Measurements from ENCODE around the gene PPP1R37. TPM values are rescaled to one million over a fixed set of nuclear protein-coding genes. Genes with fewer than 3 reads are reported as not detected.

The PPP1R37 gene
- total RNA-seq, 1 experiment from 2014 or later = 11.8 TPM

DNA sequence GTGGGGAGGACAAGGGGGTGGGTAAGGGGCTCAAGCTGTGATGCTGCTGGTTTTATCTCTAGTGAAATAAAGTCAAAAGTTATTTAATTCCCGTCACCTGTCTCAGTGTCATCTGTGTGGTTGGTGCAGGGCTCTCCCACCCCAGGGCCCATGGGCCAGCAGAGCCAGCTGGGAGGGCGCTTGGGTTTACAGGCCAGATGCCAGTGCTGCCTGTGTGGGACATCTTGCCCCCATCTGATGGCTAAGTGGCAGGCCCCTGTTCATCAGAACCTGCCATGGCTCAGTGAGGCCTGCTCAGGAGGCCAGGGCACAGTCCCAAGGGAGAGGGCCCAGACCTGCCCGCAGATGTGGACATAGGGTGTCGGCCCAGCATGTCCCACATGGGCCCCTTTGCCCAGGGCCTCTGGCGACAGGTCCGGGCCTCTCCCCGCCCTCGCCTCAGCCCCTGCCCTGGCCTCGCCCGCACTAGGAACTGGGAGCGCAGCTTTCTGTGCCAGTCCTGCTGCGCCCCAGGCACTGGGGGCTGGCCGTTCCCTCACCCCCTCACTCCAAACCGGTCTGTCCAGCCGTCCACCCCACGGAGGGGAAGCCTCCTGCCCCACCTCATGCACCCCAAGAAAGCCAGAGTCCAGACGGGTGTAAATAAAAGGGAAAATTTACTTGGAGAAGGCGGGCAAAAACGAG, 22.0 kb upstream of the PPP1R37 start:
- no peak for DNase-seq (ENCODE audit: extremely low read depth, low read depth)

DNA sequence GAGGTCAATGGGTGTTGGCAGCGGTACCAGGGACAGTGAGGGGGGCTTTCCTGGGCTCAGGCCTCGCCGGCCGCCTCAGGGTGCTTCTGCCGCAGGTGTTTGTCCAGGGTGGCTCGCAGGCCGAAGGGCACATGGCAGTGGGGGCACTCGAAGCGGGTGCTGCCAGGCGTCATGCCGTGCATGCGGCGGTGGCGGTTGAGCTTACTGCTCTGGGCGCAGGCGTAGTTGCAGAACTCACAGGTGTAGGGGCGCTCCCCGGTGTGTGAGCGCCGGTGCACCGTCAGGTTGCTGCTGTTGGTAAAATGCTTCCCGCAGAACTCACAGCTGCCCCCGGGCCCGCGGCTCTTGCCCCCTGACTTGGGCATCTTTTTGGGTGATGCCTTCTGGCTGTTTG, 21.4 kb upstream of the PPP1R37 start:
- no peak for DNase-seq (ENCODE audit: extremely low read depth, low read depth)

DNA sequence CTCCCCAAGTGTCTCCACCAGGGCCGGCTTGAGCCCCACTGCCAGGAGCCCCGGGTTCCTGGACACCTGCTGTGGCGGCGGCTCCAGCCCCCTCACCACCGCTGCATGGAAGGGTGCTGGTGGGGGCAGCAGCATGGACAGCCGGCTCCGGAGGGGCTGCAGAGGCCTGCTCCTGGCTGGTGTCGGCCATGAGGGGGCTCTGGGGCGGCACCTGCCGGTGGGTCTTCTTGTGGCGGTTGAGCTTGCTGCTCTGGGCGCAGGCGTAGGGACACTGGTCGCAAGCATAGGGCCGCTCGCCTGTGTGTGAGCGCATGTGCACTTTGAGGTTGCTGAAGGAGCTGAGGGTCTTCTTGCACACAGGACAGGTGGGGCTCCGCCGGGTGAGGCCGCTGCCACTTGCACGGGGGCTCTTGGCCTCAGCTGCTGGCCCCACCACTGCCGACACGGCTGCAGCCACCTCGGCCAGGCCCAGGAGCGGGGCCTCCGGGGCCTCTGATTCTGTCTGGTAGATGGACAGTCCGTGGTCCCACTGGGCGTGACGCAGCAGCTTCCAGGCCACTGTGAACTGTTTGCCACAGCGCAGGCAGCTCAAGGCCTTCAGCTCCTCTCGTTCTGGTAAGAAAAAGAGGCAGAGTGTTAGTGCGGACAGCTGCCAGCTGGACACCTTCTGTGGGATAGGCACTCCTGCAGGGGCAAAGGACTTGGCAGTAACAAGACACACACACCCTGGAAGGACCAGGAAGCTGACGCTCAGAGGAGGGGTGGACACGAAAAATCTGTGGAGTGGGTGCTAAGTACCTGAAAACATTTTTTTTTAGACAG, 20.8 kb upstream of the PPP1R37 start:
- DNase-seq (ENCODE audit: extremely low read depth, low read depth) = no peak

DNA sequence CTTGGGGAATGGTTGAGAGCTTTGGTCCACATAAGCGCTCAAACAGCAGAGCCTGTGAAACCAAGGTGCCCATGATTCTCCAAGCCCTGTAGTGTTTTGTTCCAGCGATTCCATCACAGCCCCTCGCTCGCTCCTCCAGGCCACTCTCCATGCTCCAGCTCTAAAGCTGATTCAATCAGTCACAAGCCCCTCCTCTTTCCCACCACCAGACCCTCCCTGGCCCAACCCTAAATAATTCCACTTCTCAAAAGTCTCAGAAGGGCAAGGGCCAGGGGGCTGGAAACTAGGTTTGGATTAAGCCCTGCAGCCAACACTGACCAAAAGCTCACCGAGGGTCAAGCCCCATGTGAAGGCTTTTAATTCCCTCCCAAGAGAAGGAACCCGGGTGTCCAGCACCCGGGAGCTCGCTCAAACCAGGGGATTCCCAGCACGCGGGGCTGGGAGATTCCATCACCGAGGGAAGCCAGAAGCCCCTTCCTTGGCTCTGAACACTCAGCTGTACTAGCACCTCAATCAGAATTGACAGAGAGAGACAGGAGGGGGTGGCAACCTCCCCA, 18.2 kb upstream of the PPP1R37 start:
- DNase-seq (ENCODE audit: extremely low read depth, low read depth) = no peak

DNA sequence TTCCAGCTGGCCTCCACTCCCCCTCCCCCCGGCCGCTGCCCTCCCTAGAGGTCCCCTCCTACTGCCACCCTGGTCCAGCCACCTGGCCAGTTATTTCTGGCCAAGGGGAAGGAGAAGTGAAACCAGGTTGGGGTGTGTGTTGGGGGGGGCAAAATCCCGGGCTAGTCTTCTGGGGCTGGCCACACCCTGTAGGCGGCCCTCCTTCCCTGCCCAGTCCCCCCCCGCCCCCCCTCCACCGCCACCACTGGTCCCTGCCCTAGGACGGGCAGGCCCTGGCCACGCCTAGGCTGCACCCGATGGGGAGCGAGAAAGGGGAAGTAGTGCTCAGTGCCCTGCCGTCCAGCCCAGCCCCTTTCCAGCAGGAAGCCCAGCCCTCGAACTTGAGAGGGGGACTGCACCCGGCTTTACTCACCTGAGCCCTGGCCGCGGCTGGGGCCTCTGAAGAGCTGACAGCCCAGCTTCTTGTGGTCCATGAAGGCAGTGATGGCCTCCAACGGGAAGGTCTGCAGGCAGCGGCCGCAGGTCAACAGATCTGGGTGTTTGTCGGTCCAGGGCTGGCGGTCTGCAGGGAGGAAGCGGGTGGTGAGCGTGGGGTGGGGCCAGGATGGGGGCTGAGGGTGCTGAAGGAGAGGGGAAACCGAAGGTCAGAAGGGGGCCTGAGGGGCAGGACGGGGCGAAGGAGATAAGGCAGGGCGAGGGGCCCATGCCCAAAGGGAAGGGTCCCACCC, 17.5 kb upstream of the PPP1R37 start:
- DNase-seq (ENCODE audit: extremely low read depth, low read depth) = no peak

DNA sequence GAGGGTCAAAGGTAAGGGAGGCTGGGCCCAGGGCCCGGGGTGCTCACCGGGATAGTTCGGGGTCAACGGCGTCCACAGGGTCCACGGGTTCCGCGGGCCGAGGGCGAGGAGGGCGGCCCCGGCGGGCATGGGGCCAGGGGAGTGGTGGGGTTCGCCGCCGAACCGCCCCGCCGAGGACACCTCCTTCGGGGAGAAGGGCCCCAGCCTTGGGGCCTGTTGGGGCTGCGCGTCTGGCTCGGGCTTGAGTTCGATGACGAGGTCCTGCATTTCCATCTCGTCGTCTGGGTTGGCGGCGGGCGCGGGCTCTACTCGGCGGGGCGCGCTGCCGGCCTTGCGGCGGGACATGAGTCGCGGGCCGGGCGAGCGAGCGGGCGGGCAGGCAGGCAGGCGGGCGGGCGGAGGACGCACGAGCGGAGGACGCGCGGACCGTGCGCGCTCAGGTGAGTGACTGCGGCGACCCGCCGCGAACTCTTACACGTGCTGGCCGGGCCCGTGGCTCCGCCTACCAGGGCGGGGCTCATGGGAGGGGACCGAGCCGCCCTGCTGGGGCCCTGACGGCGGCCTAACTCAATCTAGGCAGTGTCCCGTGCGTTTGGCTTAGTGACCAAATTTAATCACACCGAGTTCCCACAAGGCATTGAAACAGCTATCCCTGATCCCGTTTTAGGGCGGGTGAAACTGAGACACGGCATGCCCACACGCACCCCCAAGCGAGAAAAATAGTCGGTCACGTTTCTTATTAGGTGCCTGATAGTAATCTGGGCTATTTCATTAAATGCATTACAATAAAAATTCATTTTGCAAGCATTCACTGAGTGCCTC, 16.7 kb upstream of the PPP1R37 start, which contains the start of gene ZNF296:
ZNF296 (minus strand) TSS at position 450 of the 822 bp plus-strand sequence; CDS start at position 345, 105 bp downstream.
- DNase-seq (ENCODE audit: extremely low read depth, low read depth) = peak; percentile 41

DNA sequence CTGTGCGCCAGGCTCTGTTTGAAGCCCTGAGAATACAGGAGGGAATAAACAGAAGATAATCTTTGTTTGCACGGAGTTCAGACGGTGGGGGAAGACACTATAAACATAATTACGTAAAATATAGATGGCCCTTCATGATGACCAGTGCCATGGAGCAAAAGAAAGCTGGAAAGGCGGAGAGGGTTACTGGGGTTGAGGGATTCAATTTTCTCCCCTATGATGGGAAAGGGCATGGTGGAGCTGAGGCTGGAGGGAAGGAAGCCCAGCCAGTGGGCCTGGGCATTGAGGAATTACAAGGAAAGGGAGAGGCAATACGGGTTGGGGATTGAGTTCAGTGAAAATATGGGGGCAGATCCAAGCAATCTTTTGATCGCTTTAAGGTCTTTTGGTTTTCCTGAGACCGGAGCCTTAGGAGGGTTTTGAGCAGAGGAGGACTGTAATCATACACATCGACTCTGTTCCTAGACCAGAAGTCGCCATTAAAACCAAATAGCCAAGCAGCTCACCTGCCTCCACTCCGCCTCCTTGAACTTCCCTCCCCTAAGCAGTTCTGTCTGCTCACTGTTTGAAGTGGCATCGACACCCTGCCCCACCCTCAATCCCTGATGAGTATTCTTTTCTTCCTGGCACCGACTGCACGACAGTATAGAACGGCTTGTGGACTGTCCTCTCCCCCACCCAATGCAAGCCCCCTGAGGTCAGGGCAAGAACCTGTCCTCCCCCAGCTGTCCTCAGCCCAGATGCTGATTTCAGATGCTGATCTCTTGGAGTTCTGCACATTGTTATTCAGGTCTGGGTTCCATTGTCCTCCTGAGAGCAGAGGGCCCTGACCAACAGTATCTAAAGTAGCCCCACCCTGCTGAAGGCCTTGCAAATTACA, 15.9 kb upstream of the PPP1R37 start:
- DNase-seq (ENCODE audit: extremely low read depth, low read depth) = no peak

DNA sequence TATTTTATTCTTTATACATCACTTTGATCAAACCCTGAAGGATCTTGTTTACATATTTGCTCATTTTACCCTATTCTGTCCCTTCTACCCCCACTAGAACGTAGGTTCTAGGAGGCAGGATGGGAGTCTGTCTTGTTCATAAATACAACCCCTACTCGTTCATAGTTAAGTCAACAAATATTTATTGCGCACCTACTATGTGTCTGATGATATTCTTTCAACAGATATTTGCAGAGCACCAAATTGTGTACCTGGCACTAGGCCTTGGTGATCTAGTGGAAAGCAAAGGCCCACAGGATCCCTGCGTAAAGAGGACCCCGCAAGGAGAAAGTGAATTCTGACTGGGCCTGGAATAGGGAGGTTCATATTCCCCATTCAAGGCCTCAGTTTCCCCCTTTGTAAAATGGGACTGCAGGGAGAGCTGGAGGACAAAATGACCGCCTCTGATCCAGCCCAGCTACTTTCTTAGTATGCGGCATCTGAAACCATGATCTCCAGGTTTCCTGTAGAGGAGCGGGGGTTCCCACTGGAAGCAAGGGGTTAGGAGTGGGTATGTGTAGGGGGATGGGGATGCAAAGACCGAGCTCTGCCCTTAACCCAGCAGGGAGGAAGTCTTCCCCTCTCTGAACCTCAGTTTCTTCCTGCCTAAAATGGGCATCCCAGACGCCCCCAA, 14.5 kb upstream of the PPP1R37 start:
- no peak for DNase-seq (ENCODE audit: extremely low read depth, low read depth)

DNA sequence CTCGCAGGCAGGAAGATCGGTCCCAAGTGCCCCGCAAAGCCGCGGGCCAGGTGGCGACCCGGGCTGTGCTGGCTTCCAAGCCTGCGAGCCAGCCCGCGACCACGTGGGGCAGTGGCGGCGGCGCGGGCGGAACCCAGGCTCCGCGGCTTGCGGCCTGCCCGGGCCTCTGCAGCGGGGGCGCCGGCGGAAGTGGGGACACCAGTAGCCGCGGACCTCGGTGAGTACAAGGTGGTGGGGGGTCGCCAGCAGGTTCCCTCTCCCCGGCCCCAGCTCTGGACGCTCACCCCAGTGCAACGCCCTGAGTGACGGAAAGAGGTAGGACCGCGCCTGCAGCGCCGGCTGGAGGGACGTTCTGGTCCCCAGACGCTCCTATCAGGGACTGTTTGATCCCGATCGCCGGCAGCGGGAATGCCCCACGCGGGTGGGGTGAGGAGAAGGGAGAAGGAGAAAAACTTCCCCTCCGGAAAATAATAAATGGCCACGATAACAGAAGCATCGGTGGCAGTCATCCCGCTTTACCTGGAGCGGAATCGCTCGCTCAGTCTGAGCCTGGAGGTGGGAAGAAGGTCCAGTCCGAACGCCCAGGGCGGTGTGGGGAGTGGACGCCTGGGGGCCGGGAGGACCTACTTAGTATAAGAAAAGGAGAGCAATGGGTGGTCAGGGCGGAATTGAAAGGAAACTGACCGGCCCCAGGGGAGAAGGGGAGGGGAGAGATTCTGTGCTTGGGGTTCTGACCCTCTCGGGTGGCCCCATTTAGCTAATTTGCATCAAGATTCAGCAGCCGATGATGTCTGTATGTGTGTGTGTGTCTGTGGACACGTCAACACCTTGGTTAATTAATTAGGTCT, 13.7 kb upstream of the PPP1R37 start, which contains the start of gene GEMIN7:
GEMIN7 (plus strand) TSS at position 198 of the 848 bp plus-strand sequence. CDS start 10,855 bp downstream, outside the sequence.
- DNase-seq (ENCODE audit: extremely low read depth, low read depth) = peak; percentile 44

DNA sequence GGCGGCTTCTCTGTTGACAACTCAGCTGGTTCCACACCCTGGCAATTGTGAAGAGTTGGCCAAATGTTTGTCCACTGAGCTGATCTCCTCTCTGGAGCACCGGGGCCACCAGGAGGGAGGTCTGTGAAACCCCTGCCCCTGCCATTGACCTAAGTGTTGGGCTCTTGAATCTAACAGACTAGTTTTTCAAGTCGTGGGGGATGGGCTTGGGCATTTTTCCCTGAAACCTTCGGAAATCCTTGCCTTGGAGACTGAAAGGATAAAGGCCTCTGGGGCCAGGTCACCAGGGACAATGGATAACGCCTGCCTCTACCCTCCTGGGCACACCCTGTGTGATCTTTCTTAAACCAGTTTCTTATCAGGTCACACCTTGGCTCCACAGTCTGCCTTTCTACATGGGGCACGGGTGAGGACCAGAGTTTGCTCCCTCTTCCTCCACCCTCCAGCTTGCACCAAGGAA, 13.0 kb upstream of the PPP1R37 start:
- DNase-seq (ENCODE audit: extremely low read depth, low read depth) = no peak

DNA sequence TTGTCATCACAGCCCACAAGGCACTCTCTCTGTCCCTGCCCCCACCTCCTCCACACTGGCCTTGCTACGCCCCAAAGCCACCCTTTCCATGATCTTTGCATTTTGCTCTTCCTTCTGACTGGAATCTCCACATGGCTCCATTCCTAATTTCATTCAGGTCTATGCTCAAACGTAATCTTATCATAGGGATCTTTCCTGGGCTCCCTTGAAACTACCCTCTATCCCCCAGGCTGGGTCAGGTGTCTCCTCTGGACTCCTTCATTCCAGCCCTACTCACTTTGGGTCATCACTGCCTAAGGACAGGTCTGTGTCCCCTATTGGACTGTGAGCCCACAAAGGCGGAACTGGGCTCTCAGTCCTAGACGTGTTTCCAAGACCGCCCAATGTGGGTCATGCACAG, 10.8 kb upstream of the PPP1R37 start:
- DNase-seq (ENCODE audit: extremely low read depth, low read depth) = no peak

DNA sequence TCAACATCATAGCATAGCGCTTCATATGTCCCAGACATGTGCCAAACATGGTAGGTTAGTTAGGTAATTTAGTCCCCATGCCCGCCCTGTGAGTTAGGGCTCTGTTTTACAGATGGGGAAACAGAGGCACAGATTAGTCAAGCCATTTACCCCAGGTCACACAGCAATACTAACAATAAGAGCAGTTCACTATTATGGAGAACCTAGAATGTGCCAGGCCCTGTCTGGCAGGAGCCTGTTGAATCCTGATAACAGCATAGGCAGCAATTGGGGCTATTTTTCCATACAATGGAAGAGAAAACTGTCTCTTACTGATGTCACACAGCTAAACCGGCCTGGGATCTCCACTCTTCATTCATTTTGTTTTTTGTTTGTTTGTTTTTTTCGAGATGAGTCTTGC, 6.5 kb upstream of the PPP1R37 start:
- DNase-seq (ENCODE audit: extremely low read depth, low read depth) = no peak

DNA sequence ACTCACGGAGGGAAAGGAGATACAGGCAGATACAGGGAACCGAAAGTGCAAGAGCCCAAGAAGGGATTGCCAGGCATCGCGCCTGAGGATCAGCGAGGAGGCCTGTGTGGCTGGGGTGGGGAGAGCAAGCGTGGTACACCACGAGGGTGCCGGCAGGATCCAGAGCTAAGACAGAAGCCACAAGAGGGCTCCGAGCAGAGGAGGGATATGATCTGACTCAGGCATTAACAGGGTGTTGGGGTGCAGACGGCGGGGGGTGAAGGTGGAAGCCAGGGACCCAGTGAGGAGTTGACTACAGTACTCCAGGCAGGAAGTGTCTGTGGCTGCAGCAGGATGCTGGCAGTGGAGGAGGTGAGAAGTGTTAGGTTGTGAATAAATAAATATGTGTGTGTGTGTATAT, 5.4 kb upstream of the PPP1R37 start:
- no peak for DNase-seq (ENCODE audit: extremely low read depth, low read depth)

DNA sequence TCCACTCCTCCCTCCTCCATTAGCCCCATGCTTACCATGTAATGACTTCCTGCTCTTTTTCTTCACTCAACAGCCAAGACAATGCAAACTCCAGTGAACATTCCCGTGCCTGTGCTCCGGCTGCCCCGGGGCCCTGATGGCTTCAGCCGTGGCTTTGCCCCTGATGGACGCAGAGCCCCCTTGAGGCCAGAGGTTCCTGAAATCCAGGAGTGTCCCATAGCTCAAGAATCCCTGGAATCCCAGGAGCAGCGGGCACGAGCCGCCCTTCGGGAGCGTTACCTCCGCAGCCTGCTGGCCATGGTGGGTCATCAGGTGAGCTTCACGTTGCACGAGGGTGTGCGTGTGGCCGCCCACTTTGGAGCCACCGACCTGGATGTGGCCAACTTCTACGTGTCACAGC, 2.9 kb upstream of the PPP1R37 start:
- no peak for DNase-seq (ENCODE audit: extremely low read depth, low read depth)

DNA sequence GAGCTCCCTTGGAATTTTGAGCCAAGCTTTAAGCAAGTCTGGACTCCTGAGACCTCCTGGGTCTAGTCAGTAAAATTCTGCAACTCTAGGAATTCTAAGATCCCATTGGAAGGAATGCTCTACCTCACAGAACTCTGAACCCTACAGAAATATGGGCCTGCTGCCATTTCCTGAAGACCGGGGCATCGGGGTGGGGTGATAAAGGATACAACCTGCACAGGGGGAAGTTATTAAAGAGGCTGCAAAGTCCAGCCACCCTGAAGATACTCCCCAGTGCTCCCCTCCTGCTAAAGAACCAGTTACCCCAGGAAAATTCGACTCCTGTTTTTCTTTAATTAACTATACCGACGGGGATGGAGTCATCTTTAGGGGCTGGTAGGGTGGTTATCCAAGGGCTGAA, 2.4 kb upstream of the PPP1R37 start:
- DNase-seq (ENCODE audit: extremely low read depth, low read depth) = no peak

DNA sequence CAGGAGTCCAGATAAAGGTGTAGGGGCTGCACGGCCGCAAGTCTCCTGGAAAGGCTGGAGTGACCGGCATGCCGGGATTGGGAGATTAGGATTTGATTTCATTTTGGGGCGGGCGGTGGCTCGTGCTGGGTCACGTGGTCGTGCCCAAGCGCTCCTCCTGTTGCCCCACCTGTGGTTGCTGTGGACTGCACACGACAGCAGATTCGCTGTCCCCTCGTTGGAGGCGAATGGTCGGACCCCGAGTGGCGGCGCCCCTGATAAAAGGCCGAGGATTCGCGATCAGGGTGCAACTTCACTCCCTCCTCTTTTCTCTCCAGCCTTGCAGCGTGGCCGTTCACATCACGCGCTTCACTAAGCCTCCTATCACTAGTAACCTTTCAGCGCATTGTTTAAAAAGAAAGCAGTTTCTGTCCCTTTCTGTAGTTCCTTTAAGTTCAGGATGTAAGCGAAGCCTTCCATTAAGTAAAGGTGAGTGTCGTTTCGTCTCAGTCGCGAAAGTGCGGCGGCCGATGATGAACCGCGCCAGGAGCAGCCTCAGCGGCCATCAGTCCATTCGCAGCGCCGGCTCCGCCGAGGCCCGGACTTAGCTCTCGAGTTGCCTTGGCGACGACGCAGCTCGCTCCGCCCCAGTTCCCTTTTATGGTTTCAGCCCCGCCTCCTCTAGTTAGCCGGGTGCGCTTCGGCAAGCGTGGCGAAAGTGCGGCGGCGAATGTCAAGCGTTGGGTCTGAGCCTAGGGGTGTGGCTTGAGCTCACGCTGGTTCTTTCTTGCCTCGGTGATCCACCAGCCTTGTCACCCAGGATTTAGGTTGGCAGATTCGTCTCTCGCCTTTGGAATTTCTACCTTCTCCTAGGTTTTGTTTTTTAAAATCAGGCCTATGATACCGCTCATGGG, 1.7 kb upstream of the PPP1R37 start:
- peak; percentile 97 for DNase-seq (ENCODE audit: extremely low read depth, low read depth)

DNA sequence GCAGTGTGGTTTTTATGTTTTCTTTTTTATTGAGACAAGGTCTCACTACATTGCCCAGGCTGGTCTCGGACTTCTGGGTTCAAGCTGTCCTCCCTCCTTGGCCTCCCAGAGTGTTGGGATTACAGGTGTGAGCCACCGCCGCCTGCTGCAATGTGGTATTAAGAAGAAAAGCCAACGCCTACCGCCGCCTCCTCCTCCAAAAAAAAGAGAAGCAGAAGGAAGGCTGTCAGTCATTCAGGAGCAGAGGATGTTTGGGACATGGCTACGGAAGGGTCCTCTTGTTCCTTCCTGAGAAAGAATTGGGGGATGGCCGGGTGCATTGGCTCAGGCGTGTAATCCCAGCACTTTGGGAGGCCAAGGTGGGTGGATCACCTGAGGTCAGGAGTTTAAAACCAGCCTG, 1.2 kb downstream of the PPP1R37 start:
- no peak for DNase-seq (ENCODE audit: extremely low read depth, low read depth)

Measured in NCI-H460 (cell line).